Fibroblast of skin of scalp (primary cell): Measurements from ENCODE around the gene CASP3.
"Not testable (repeated sequence)": the region's sequence is repeated elsewhere in the genome, so short reads cannot be mapped to it uniquely, and the experiment has no call there.

Experiments used
- DNase-seq: peaks from one replicate; pipeline ENCODE4 v3.0.0-alpha.2; 2013

CASP3 gene

DNA sequence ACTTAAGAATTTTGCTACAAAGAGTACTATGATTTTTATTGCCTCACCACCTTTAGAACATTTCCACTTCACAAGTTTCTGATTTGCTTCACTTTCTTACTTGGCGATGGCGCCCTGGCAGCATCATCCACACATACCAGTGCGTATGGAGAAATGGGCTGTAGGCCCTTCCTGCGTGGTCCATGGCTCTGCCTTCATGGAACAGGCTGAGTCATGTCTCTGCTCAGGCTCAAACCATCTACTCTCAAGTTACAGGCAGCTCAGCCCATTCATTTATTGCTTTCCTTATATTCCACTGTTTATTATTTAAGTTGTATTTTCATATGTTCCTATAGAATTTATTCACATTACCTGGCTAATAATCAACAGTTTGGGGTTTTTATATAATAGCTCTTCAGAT lies 21.1 kb downstream of the CASP3 start:
- DNase-seq: no peak

DNA sequence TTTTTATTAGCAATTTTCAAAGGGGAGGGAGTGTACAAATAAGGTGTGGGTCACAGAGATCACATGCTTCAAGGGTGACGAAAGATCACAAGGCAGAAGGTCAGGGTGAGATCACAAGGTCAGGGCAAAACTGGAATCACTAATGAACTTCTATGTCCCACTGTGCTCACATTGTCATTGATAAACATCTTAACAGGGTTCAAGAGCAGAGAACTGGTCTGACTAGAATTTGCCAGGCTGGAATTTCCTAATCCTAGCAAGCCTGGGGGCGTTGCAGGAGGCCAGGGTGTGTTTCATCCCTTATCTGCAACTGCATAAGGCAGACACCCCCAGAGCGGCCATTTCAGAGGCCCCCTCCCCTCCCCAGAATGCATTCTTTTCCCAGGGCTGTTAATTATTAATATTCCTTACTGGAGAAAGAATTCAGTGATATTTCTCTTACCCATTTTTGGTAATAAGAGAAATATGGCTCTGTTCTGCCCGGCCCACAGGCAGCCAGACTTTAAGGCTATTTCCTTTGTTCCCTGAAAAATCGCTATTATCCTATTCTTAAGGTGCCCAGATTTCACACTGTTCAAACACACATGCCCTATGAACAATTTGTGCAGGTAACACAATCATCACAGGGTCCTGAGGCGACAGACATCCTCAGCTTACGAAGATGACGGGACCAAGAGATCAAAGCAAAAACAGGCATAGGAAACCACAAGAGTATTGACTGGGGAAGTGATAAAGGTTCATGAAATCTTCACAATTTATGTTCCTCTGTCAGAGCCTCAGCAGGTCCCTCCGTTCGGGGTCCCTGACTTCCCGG lies 23.3 kb downstream of the CASP3 start:
- DNase-seq: not testable (repeated sequence)

DNA sequence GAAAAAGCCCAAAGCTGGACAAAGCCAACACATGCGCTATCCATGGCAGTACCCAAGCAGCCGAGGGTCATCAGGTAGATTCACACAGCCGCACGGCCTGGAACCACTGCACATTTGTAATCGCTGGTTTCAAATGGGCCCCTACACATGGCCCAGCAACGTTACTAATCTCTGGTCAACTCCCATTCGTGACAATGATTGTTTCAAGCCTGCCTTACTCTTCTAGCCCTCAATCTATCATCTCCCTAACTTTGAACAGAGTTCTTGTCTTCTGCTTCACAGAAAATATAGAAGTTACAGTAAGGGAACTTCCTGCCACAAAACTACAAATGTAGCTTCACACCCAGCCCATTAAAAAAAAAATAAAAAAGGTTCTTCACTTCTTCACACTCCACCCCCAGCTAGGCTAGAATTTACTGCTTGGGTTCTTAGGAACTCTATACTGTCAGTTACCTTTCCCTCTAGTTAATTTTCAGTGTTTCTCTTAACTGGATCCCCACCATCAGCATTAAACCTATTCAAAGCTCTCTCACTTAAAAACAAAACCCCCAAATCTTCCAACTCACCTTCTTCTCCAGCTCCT lies 24.2 kb downstream of the CASP3 start:
- DNase-seq: no peak

DNA sequence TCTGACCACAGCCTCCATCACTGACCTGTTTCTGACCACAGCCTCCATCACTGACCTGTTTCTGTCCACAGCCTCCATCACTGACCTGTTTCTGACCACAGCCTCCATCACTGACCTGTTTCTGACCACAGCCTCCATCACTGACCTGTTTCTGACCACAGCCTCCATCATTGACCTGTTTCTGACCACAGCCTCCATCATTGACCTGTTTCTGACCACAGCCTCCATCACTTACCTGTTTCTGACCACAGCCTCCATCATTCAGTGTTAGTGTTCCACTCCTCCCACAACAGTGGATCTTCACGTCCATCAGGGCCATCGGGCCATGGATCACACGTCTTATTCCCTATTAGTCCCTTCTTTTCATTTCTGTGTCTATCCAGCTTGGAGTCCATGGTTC lies 24.7 kb downstream of the CASP3 start:
- DNase-seq: not testable (repeated sequence)

DNA sequence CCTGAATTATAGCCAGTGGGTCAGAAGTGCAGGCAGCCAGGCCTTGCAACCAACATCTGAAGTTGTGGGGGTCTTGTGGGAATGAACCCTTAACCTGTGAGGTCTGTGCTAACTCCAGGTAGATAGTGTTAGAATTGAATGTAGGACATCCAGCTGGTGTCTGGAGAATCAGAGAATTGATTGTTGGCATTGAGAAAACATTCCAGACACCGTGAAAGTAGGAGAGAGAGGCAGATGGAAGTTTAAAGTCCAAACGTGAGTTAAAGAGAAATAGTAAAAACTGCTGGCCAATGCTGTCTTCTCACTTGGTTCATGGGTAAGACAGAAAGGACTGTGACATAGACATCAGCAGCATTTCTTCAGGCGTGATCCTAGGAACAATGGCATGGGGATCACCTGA lies 27.7 kb downstream of the CASP3 start:
- DNase-seq: no peak

DNA sequence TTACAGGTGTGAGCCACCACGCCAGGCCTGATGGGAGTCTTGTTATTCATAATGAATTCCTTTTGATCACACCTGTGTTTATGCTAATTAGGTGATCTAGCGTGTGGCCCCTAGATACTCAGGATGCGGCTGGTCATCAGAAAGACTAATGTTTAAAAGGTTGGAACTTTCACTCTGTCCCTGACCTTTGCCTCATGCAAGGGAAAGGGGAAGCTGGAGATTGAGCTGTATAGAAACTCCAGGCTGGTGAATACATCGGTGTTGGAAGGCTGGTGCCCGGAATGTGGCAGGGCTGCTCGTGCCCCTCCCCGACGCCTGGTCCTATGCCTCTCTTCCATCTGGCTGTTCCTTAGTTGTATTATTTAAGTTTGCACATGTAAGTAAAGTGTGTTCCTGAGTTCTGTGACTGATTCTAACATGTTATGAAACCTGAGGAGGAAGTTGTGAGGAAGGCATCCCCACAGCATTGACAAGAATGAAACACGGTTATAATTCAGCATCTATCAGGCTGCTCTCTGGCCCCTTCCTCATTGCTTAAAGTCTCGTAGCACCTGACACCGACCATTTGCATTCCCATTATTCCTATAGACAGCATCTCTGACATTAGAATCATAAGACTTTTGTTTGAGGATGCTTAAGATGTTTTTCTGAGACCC lies 28.9 kb downstream of the CASP3 start:
- no peak for DNase-seq

DNA sequence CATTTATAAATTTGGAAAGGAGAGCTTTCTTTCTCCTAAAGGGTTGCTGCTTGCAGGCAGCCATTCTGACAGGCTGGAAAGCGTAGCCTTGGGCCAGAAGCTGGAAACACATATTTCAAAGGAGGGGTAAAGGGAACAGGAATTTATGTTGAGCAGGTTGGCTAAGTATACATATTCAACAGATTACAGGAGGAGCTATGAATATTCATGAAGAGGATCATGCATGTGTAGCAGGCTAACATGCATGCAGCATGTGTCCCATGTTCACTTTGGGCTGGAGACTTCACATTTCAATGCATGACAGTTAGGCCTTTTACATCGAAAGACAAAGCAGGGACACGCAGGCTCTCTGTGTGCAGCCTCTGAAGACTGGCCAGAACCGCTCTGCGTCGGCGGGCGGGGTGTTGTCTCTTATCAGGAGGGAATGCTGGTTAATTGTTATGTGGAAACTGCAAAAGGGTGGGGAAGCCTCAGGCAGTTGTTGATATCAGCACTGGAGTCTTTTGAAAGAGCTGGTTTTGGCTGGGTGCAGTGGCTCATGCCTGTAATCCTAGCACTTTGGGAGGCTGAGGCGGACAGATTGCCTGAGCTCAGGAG lies 31.5 kb downstream of the CASP3 start:
- no peak for DNase-seq

DNA sequence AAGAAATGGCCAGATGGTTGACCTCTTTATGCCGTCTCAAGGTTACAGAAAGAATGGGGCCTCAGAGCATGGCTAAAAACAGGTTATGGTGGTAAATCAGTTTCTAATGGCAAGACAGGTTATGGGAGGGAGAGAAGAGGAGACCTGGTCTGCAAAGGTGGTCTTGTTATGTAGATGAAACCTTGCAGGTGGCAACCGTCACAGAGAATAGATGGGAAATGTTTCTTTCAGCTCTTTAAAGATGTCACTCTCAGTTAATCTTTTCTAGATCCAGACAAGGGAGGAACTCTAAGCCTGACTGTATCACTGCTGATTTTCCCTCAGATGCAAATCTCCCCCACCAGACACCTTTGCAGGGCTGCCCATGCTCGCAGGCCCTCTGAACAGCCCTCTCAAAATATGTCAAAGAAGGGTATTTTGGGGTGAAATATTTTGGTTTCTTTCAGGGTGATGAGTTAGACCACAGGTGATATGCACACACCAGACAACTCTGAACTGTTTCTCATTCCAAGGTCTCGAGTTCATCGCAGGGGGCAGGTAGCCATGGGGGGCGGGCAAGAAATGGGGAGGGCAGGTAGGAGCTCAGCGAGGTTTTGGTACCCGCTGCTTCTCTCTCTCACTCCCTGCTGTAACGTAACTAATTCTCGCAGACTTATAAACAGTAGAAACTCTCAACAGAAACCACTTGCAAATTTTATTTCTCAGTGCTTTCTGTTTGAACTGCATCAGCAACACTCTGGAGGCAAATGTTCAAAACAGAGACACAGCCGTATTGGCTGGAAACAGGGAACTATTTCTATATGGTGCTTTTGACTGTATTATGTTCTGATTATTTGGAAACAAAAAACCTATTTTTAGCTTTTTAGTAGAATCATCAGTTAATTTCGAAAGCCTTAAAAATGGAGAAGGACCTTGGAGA lies 32.4 kb downstream of the CASP3 start:
- no peak for DNase-seq

DNA sequence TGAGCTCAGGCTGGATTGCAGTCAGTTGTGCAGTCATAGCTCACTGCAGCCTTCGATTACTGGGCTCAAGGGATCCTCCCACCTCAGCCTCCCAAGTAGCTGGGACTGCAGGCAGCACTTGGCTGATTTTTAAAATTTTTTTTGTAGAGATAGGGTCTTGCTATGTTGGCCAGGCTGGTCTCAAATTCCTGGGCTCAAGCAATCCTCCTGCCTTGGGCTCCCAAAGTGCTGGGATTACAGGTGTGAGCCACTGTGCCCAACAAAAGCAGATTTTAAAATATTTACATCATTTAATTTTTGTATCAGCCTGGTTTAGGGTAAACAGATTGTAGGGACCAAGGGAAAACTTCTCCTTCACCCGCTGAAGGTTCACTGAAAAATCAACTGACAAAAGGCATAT lies 33.1 kb downstream of the CASP3 start:
- not testable (repeated sequence) for DNase-seq

DNA sequence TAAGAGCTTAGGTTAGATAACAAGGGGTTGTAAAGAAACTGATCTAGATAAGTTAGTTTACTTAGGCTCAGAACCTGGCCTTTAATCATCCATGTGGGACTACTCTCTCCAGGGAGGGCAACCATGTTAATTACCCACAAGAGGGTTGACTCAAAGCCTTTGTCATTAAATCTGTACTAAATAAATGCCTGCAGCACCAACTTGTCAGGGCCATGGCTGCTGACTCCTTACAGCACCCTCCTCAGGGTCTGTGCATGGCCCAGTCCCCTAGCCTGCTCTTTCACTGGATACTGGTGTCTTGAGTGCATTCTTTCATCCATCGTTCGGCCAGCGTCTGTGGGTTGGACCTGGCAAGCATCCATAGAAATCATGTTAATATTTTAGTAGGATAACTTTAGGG lies 34.7 kb downstream of the CASP3 start:
- DNase-seq: no peak

DNA sequence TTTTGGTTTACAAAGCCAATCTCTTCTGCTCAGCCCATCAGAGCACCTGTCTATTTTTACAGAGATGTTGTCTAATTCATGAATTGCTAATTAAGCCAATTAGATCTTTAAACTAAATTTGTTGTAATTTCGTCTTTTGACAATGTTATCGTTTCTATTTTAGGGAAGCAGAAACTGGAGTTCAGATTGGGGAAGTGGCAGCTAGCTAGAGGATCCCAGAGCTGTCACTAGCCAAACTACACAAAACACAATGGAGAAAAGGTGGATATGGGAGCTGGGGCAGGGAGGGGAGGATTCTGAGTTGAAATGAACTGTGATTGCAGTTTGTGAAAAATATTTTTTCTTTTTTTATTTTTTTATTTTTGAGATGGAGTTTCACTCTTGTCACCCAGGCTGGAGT lies 35.8 kb downstream of the CASP3 start:
- no peak for DNase-seq

DNA sequence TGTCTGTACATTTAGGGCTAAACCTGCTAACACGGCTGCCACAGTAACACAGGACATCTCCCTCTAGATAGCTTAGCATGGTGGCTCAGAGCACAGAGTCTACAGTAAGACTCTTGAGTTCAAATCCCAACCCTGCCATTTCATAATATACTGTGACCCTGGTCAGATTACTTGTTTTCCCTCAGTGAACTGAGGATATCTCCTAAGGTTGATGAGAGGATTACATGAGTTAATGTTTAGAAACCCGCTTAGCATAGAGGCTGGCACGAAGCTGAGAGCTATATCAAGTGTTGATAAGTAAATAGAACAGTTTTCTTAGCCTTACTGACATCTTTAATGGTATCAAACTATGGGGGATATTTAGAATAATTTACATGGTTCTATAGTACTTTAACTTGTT lies 37.2 kb downstream of the CASP3 start:
- DNase-seq: no peak

DNA sequence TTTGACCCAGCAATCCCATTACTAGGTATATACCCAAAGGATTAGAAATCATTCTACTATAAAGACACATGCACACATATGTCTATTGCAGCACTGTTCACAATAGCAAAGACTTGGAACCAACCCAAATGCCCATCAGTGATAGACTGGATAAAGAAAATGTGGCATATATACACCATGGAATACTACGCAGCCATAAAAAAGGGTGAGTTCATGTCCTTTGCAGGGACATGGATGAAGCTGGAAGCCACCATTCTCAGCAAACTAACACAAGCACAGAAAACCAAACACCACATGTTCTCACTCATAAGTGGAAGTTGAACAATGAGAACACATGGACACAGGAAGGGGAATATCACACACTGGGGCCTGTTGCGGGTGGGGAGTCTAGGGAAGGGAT lies 41.8 kb downstream of the CASP3 start:
- DNase-seq: not testable (repeated sequence)

DNA sequence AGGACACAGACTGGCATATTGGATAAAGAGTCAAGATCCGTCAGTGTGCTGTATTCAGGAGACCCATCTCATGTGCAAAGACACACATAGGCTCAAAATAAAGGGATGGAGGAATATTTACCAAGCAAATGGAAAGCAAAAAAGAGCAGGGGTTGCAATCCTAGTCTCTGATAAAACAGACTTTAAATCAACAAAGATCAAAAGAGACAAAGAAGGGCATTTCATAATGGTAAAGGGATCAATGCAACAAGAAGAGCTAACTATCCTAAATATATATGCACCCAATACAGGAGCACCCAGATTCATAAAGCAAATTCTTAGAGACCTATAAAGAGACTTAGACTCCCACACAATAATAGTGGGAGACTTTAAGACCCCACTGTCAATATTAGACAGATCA lies 46.4 kb downstream of the CASP3 start:
- not testable (repeated sequence) for DNase-seq

DNA sequence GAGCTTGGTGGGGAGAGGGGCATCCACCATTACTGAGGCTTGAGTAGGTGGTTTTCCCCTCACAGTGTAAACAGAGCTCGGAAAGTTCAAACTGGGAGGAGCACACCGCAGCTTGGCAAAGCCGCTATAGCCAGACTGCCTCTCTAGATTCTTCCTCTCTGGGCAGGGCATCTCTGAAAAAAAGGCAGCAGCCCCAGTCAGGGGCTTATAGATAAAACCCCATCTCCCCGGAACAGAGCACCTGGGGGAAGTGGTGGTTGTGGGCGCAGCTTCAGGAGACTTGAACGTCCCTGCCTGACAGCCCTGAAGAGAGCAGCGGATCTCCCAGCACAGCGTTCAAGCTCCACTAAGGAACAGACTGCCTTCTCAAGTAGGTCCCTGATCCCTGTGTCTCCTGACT lies 48.3 kb downstream of the CASP3 start:
- DNase-seq: not testable (repeated sequence)

DNA sequence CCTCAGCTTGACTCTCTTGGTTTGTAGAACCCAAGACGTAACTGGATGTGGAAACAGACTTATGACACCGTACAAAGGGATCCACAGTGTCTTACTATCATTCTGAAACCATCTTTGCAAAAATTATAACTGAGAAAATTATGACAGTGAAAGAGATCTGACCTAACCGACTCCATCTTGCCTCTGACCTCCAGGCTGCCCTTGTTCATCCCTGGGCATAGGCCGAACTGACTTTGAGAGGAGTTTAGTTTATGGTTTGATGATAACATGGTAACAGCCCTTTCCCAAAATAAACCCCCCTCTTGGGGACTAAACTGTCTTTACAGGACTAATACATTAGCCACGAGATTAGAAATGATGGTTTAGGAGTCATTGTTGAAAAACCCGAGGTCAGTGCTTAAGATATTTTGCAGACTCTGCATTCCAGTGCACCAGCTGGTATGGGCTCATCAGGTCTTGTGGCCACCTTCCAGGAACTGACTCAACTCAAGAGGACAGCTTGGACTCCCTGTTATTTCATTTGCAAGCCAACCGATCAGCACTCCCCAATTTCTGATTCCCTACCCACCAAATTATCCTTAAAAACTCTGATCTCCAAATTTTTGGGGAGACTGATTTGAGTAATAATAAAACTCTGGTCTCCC lies 49.6 kb downstream of the CASP3 start:
- peak; percentile 62 for DNase-seq

DNA sequence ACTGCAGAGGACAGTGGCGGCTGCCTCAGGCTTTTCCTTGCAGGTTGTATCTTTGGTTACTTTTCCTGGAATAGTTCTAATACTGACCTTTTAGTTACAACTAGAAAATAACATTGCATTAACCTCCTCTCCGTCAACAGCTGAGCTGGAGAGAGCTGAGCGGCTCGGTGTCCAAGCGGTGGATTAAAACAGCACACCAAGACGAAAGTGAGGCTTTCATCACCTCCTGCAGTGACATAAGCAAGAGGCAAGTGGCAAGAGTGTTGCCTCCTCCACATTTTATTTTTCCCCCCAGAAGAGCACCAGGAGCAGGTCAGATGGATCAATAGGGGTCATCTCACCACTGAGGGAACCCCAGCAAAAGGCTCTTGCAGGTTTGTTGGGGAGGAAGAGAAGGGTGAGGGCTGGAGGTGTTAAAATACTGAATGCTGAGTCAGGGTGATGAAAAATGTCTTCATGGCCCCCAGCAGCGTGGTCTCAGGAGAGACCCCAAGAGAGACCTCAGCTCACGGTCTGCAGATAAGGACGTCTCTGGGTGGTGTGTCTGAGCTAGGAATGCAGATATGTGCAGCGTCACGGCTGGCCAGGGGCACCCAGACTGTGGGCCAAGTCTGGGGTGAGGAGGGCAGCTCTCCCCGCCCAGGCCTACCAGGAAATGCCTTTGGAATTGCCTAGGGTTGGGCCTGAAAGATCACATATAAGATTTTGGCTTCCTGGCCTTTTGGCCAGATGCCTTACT lies 50.3 kb downstream of the CASP3 start:
- peak; percentile 28 for DNase-seq

DNA sequence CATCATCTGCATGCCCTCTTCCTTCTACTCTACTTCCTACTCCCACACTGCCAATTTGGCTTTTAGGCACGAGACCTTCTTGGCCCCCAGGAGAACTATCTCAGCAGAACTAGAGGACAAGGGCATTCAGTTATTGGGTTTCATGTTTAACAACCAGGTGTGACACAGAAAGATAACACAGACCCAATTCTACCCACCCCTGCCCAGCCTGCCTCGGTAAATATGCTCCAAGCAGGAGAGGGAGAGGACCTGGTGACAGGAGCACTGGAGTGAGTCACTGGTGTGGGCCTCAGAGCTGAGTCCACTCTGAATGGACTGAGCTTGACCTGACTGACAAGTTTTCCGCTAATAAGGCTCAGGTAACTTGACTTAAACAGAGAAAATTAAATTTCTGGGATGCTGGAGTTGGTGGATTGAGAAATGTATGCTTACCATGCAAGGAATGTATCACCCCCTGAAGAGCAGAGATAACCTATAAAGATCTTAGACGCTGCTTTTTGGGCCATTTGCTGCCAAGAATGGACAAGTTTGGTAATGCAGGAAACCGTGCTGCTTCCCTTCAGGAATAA lies 52.5 kb downstream of the CASP3 start:
- DNase-seq: no peak

DNA sequence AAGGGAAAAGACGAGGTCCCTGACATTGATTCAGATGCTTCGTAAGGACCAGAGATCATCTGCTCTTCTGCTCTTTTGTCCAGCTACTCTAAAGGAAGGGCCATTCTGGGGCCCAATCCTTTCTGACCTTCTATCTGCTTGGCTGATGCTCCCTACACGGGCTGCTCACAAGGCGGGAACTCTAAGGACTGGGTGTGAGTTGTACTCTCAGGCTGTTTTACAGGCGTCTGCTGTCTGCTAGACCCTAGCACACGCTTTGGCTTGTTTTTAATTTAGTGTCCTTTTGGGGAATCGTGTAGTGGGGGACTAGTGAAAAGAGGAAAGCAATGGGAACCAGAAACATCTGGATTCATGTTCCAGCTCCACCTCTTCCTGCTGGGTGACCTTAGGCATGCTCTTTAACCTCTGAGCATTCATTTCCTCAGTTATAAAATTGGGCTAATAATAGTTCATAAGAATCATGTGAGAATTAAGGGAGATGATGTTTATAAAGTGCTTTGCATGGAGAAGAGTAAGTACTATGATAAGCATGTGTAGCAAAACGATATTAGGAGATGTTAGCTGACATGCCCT lies 53.1 kb downstream of the CASP3 start:
- no peak for DNase-seq

DNA sequence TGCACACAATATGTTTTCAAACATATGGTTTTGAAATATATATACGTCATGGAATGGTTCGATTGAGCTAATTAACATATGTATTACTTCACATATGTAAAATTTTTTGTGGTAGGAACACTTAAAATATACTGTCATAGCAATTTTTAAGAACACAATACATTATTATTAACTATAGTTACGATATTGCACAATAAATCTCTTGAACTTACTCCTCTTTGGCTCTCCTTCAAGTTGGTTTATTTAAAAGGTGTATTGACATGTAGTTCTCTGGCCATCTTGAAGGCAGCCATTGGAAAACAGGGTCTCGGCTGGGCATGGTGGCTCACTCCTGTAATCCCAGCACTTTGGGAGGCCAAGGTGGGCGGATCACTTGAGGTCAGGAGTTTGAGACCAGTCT lies 53.8 kb downstream of the CASP3 start:
- no peak for DNase-seq
